ENCODE data around the gene PADI6. TPM values are rescaled to one million over a fixed set of nuclear protein-coding genes. Genes with fewer than 3 reads are reported as not detected.

PADI6 gene
- total and polyA plus RNA-seq, 2 of the 8 experiments (the other 6 are each of a cell fraction or from before 2014, with no cell fraction given): not detected

- H3K36me3 ChIP-seq (ENCODE audit: control insufficient read depth in 2 of 4, insufficient read depth in 4 of 4, low read length in 3 of 4): peaks cover 61 to 88% (median 78%) of the 10 kb centered on the region in 4 experiments
- H4K91ac ChIP-seq (replicated peaks; ENCODE audit: insufficient read length, low read length): no peak overlapping the region
- H2BK20ac ChIP-seq (ENCODE audit: low read length): no peak overlapping the region
- no peak overlapping the region for H2BK12ac ChIP-seq (ENCODE audit: low read depth, low read length)
- H3K4me1 ChIP-seq (replicated peaks in 1 of 4; ENCODE audit: control insufficient read depth in 3 of 4, insufficient read depth in 4 of 4, low read length in 3 of 4): no peaks in the 10 kb centered on the region; a peak in 2 of 7 replicates
- H3K23me2 ChIP-seq (ENCODE audit: low read depth, low read length): no peaks in the 10 kb centered on the region
- no peak overlapping the region for H2BK120ac ChIP-seq (replicated peaks; ENCODE audit: low read depth, low read length)
- H2BK15ac ChIP-seq (ENCODE audit: low read length): no peak overlapping the region
- H3K9ac ChIP-seq (replicated peaks in 1 of 4; ENCODE audit: extremely low read depth in 1 of 4, low read depth in 3 of 4, low read length in 3 of 4): no peak overlapping the region
- no peaks in the 10 kb centered on the region for H3K9me3 ChIP-seq (ENCODE audit: insufficient read depth in 2 of 2, low read depth in 1 of 2, low read length in 1 of 2)
- DNase-seq (ENCODE audit: low read depth in 1 of 2, low spot score in 2 of 2) (no peak), FAIRE-seq (no peak)
- H3K4ac ChIP-seq (replicated peaks; ENCODE audit: insufficient read length, low read depth, low read length): no peak overlapping the region
- H3K18ac ChIP-seq (ENCODE audit: extremely low read depth, low read length): no peak overlapping the region
- peaks cover 26 to 47% of the 10 kb centered on the region in 2 experiments for H4K20me1 ChIP-seq (replicated peaks in 1 of 2; ENCODE audit: control insufficient read depth in 1 of 2, insufficient read depth in 2 of 2, low read length in 2 of 2)
- peaks cover 17% of the 10 kb centered on the region for H3K79me1 ChIP-seq (ENCODE audit: low read depth, low read length)
- H2BK5ac ChIP-seq (ENCODE audit: low read depth, low read length): no peak overlapping the region
- H3K23ac ChIP-seq (ENCODE audit: insufficient read length): no peak overlapping the region
- H2AK5ac ChIP-seq (ENCODE audit: low read depth, low read length): no peak overlapping the region
- ChIA-PET POLR2A (ENCODE audit: partially characterized antibody) (interaction anchor here (0.7 to 9.0 kb wide), 3 partner anchors 9 to 16 kb away, joined by 3 to 146 read pairs (median 8); partner anchors contain the start of gene RCC2), CTCF (ENCODE audit: partially characterized antibody) (interaction anchor here (0.7 to 1.4 kb wide), 2 partner anchors 16 to 32 kb away, joined by 3 to 5 read pairs; no protein-coding TSS in a partner anchor)
- H4K8ac ChIP-seq (ENCODE audit: extremely low read depth, insufficient read depth, low read length): no peak overlapping the region
- H3K27me3 ChIP-seq (replicated peaks in 1 of 4; ENCODE audit: control insufficient read depth in 3 of 4, extremely low read depth in 1 of 4, insufficient read depth in 3 of 4, low read length in 3 of 4): no peaks in the 10 kb centered on the region
- no peak overlapping the region for H3K14ac ChIP-seq (ENCODE audit: insufficient read length)
- H3K27ac ChIP-seq (ENCODE audit: low read depth, low read length): no peak overlapping the region
- no peak overlapping the region for H4K5ac ChIP-seq (ENCODE audit: insufficient read length, low read depth, low read length)
- no peak overlapping the region for H3K4me3 ChIP-seq (ENCODE audit: extremely low read depth in 1 of 4, insufficient read depth in 2 of 4, low read depth in 3 of 4, low read length in 4 of 4)
- 91% methylated on average over 6 of the region's 6 CpGs; no CpG with 5 or more reads in 1 of the 2 experiments for WGBS, 2 experiments (ENCODE audit: extremely low coverage in 1 of 2, insufficient coverage in 1 of 2, insufficient read length in 1 of 2, insufficient replicate concordance in 2 of 2, low coverage in 1 of 2, low lambda C conversion rate in 2 of 2, missing lambda C conversion rate in 1 of 2)
- H3K79me2 ChIP-seq (ENCODE audit: control insufficient read depth in 1 of 2, insufficient read depth in 2 of 2, low read length in 2 of 2): peaks cover 4 to 60% of the 10 kb centered on the region in 2 experiments; a peak in 3 of 4 replicates
- H3K4me2 ChIP-seq (ENCODE audit: insufficient read depth in 1 of 2, low read depth in 2 of 2, low read length in 2 of 2): no peak overlapping the region
- no peak overlapping the region for H3K56ac ChIP-seq (replicated peaks; ENCODE audit: insufficient read length, low read depth, low read length)
- no peak overlapping the region for H2AFZ ChIP-seq (ENCODE audit: low read length)
Observed at GRCh38 chr1:17420391-17420918, 48.5 kb downstream of the PADI6 start.
